NCI-H2196 (cell line): ENCODE data around the gene ZBTB8B.
"Not testable (repeated sequence)": the region's sequence is repeated elsewhere in the genome, so short reads cannot be mapped to it uniquely, and the experiment has no call there.

Experiments used
- DNase-seq: peaks from one replicate; lab custom pipeline; 2025; ENCODE audit not compliant: unreplicated experiment; lab: John Stamatoyannopoulos, UW

The ZBTB8B gene

GRCh38 chr1:32464716-32465577 lies at the start of gene ZBTB8B:
Gene ZBTB8B (plus strand): TSS chr1:32465072. CDS start chr1:32470625, 5,553 bp downstream.
- peak; percentile 96 for DNase-seq

- DNase-seq: no peak
Observed at GRCh38 chr1:32421775-32422174, 43.1 kb upstream of the ZBTB8B start.

DNA sequence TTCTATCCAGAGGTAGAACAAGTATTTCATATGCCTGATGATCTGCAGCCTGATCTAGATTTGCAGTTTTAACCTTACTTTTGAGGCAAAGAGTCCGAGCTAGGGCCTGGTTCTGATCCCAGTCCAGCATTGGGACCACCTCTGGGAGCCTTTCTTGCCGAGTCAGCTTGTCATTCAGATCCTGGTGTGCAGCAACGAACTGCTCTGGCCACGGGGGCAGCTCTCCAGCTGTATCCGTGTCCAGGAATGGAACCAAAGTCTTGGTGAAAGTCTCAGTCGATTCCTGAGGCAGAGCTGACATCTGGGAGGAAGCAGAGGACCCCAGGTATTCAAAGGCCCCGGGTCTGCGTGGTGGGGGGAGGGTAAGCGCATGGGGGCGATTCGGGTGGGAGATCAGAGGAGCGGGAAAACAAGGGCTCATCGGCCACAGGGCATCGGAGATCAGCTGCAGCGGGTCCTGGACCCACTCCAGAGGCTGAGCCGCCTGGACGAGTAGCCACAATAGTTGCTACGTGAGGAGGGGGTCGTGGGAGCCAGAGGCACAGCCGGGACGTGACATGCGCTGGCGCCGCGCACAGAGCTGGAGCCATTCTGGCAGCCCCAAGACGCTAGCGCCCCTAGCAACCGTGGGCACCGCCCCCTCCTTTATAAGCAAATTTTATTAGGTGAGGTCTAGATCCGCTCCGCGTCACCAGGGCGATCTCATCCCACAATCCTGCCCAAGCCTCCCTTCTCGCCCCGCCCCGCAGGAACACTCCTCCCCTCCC lies 38.2 kb upstream of the ZBTB8B start:
- DNase-seq: no peak

DNA sequence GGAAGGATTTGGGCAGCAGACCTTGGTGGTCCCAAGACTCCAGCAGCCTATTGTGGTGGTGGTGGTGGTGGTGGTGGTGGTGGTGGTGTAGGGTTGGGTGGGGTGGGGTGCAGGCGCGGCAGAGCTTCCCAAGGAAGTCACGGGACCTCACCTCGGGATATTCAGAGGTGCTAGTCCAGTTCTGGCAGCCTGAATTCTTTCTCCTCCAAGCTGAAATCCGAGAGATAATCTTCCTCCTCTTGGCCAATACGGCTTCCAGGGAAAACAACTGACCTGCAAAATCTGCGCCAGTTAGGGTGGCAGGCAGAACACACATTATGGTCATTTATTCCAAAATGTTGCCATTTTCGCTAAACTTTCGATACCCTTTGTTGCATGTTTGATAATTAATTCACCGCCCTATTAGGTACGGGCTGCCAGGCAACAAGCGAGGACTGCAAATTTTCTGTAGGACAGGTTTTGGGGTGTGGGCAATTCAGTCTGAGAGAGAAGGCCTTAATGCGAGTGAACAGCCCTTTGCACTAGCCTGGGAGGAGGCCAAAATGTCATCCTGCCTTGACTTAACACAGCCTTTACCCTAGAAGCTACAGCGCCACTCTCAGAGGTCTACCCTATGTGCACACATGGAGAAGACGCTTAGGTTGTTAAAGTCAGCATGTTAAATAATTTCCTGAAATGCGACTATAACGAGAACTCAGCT lies 37.5 kb upstream of the ZBTB8B start:
- DNase-seq: no peak

DNA sequence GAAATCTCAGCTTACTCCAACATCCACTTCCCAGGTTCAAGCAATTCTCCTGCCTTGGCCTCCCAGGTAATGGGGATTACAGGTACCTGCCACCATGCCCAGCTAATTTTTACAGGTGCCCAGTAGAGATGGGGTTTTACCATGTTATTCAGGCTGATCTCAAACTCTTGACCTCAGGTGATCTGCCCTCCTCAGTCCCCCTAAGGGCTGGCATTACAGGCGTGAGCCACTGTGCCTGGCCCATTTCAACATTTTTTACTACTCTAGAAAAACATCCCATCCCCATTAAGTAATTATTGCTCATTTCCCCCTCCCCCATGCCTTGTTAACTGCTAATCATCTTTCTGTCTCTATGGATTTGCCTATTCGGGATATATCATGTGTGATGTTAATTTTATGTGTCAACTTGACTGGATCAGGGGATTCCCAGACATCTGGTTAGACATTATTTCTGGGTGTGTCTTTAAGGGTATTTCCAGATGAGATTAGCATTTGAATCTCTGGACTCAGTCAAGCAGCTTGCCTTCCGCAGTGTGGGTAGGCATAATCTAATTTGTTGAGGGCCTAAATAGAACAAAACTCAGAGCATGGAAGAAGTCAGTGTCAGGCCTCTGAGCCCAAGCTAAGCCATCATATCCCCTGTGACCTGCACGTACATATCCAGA lies 33.0 kb upstream of the ZBTB8B start:
- no peak for DNase-seq

DNA sequence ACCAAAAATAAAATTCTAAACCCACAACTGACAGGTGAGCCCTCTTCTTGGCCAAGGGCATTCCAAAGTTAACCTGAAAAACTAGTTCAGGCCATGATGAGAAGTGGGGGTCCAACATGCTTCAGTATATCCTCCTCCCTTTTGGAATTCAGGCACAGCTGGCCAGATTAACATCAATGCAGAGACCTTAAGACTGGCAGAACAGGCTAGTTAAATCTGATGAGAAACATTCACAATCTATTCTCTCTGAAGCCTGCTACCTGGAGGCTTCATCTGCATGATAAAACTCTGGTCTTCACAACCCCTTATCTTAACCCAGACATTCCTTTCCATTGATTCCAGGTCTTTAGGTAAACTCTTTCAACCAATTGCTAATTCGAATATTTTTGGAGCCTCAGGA lies 26.7 kb upstream of the ZBTB8B start:
- no peak for DNase-seq

DNA sequence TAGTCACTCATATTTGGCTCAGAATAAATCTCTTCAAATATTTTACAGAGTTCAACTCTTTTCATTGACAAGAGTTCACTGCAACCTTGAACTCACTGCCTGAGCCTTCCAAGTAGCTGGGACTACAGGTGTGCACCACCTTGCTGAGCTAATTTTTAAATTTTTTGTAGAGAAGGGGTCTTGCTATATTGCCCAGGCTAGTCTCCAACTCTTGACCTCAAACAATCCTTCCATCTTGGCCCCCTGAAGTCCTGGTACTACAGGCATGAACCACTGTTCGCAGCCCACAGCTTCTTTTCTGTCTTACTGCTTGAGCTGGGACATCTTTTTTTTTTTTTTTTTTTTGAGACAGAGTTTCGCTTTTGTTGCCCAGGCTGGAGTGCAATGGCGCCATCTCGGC lies 26.1 kb upstream of the ZBTB8B start:
- DNase-seq: not testable (repeated sequence)

DNA sequence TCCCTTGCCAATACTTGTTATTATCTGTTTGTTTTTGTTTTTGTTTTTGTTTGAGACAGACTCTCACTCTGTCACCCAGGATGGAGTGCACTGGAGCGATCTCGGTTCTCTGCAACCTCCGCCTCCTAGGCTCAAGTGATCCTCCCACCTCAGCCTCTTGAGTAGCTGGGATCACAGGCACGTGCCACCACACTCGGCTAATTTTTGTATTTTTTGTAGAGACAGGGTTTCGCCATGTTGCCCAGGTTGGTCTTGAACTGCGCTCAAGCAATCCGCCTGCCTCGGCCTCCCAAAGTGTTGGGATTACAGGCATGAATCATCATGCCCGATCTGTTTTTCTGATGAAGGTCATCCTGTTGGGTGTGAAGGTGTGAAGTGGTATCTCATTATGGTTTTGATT lies 23.4 kb upstream of the ZBTB8B start:
- not testable (repeated sequence) for DNase-seq

DNA sequence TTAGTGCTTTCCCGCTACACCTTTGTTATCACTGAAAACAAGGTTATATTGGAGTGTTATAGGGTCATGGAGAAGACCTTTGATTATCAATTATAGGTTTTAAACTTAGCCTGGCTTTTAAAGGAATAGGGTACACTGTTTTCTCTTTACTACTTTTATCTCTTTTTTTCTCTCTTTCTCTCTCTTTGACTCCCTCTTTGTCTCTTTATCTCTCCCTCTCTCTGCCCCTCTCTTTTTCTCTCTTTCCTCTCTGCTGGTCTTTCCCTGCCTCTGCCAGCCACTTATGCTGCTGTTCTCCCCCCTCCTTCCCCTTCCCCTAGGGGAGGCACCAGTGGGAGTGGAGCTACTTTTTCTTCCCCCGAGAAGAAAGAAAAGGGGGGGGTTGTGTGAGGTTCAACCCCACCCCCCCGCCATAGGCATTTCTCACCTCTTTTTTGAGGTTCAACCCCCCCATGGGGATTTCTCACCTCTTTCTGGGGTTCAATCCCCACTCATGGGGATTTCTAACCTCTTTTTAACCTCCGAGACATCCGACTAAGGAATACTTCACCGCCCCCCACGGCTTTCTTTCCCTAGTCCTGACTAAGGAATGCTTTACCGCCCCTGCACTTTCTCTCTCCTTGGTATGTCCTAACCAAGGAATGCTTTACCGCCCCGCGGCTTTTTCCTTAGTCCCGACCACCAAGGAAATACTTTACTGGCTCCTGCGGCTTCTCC lies 17.2 kb upstream of the ZBTB8B start:
- no peak for DNase-seq

GRCh38 chr1:32448186-32448772 lies 16.6 kb upstream of the ZBTB8B start:
- peak; percentile 40 for DNase-seq

DNA sequence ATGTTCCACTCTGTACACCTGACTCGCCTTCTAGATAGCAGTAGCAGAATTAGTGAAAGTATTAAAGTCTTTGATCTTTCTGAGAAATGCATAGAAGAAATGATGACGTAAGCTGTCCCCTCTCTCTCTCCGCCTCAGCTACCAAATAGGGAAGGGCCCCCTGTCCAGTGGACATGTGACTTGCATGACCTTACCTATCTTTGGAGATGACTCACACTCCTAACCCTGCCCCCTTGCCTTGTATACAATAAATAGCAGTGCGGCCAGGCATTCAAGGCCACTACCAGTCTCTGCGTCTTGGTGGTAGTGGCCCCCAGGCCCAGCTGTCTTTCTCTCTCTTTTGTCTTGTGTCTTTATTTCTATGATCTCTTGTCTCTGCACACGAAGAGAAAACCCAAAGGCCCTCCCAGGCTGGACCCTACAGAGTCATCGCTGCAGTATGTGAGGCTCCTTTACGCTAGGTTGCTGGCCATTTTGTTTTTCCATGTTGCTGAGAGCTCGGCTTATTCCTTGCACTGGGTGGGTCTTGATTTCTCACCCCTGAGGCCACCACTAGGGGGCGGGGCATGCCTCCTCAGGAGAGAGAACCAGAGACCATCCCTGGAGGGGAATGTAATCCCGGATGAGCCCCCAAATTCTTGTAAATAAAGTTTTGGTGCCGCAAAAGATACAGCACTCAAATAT lies 16.0 kb upstream of the ZBTB8B start:
- DNase-seq: no peak

DNA sequence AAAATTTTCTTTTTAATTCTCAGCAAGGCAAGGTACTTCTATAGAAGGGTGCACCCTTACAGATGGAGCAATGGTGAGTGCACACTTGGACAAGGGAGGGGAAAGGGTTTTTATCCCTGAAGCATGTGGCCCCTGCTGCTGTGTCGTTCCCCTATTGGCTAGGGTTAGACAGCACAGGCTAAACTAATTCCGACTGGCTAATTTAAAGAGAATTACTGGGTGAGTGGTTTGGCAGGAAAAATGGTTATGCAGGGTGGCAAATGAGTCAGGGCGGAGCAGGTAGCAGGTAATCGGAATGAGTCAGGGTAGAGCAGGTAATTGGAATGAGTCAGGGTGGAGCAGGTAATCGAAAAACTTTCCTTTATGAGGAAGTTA lies 15.4 kb upstream of the ZBTB8B start:
- not testable (repeated sequence) for DNase-seq

DNA sequence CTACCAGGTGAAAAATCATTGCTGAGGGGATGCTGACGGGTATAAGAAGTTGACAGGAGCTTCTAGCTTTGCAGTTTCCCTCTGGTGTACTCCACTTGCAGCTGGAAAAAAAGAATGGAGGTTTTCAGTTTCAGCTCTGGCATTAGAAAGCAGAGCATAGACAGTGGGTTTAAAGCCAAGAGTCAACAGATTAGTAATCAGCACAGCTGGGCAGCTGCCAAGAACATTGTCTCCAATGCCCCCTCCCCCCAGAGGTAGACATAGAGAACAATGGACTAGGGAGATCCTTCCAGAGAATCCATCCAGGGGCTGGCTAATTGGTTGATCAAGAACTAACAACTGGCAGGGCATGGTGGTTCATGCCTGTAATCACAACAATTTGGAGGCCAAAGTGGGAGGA lies 10.1 kb upstream of the ZBTB8B start:
- DNase-seq: peak; percentile 91

DNA sequence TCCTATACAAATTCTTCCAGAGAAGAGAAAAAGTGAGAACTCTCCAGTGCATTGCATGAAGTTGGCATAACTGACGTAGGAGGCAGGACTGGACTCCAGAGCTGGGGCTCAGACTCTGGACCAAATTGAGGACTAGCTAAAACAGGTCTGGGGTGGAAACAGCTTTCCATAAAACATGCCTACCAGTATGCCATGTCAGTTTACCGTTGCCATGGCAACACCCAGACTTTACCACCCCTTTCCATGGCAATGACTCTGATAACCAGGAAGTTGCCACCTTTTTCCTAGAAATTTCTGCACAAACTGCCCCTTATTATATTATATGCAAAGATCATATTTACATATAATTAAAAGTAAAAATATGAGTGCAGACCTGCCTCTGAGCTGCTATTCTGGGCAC lies 8.9 kb upstream of the ZBTB8B start:
- no peak for DNase-seq

GRCh38 chr1:32458798-32459197 lies 6.1 kb upstream of the ZBTB8B start:
- not testable (repeated sequence) for DNase-seq

- not testable (repeated sequence) for DNase-seq
Observed at GRCh38 chr1:32462977-32463376, 1.9 kb upstream of the ZBTB8B start.

DNA sequence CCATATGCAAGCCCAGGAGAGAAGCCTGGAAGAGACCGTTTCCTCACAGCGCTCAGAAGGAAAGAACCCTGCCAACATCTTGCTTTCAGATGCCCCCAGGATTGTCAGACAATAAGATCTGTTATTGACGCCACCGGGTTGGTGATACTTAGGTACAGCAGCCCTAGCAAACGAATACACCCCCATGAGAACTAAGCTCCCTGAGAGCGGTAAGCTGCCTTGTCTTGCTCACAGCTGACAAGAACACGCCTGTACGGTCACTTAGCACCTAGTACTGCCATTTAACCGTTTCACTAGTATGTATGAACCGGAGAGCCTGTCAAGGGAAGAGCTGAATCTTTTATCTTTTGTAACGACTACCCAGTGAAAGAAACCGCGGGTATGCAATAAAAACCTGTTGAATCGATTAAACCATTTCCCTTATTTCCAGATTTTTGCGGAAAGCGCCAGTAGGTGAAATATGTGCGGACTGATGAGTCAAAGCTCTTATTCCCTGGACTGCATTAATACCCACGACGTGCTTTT lies 619 bp upstream of the ZBTB8B start:
- DNase-seq: no peak

DNA sequence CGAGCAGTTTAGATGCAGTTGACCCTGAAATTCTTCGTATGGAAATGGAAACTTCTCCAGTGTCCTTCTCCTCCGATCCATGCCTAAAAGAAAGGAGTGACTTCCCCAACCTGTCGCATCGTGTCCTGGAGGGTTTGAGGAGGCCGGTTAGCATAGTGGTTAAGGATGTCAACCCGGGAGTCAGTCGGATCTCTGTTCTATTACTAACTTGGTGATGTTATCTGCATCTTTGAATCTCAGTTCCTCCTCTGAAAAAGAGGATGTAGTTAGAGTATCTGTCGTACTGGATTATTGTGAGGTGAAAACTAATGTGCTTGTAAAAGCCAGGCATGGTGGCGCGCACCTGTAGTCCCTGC lies 684 bp downstream of the ZBTB8B start:
- DNase-seq: no peak

DNA sequence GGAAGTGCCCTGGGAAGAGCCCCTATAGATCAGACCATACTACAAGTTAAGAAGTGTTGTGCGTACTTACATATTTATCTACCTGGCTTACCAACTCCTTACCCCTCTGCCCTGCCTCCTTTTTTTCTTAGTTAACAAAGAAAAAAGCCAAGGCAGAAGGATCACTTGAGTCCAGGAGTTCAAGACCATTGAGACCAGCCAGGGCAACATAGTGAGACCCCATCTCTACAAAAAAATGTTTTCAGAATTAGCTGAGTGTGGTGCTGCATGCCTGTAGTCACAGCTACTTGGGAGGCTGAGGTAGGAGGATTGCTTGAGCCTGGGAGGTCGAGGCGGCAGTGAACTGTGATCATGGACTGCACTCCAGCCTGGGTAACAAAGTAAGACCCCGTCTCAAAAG lies 1.9 kb downstream of the ZBTB8B start:
- no peak for DNase-seq
